ENCODE measurements around the gene GPR152. TPM values are rescaled to one million over a fixed set of nuclear protein-coding genes. Genes with fewer than 3 reads are reported as not detected.

GPR152 gene
- total RNA-seq, 2 experiments from 2014 or later = not detected

DNA sequence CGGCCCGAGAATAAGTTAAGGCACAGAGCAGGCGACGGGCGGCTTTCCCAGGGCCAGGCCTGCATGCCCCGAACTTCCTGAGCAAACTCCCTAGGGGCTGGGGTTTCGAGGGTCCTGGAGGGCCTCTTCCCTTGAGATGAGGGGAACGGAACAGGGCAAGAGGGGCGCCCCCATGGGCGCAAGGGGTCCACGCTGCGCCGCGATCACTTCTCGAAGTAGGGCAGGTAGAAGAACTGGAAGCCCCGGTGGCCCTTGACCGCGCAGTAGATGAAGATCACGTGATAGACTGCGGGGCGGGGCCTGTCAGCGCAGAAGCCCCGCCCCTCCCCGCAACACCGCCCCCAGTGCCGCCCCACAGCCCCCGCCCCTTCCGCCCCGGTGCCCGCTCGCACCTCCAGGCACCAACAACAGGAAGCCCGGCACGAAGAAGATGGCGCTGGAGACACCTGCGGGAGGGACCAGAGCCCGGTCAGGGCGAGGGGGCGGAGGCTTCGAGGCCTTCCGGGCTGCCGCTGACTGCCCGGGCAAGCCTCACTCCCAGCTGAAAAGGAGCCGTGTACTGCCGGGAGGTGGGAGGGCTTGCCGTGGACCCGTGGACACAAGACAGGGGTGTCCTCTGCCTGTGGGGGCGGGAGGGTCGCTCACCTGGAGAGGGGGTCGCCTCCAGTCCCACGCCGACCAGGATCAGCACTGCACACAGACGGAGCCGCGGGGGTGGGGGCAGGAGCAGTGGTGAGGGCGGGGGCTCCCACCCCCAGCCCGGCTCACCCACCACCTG is 12.1 kb upstream of the GPR152 start:
- TF ChIP-seq CTCF (conservative IDR thresholded peaks at IDR 0.05; ENCODE audit: low read length) = no peak
- no peak for TF ChIP-seq EZH2phosphoT487 (IDR thresholded peaks at IDR 0.05; ENCODE audit: borderline replicate concordance, low read depth, low read length)
- Histone ChIP-seq H2AFZ (ENCODE audit: low read length) (0 out of 2 replicates have a peak overlapping the region, but pooled peaks have one; percentile 9), H3K4me3 (ENCODE audit: low read depth, low read length, poor library complexity, severe bottlenecking) (peak overlapping the region; percentile 89), H3K4me1 (ENCODE audit: insufficient read depth, low read length, poor library complexity, severe bottlenecking) (peaks cover 68% of the 10 kb centered on the region), H3K9me3 (ENCODE audit: low read length) (no peaks in the 10 kb centered on the region), H3K4me2 (ENCODE audit: low read length) (peak overlapping the region; percentile 100), H3K9me2 (ENCODE audit: insufficient read depth, low read length) (no peaks in the 10 kb centered on the region), H4K20me1 (ENCODE audit: insufficient read depth, low read length) (no peaks in the 10 kb centered on the region), H3K79me2 (ENCODE audit: insufficient read depth, low read depth, low read length) (peaks cover 23% of the 10 kb centered on the region; the same call in 1 of the 2 replicates), H3K27ac (ENCODE audit: low read depth, low read length, poor library complexity, severe bottlenecking) (peak overlapping the region; percentile 82), H3K36me3 (ENCODE audit: insufficient read depth, low read length) (no peaks in the 10 kb centered on the region; the same call in 1 of the 2 replicates)
- BruUV-seq (replicated peaks) = TSS peak; percentile 10
- POLR2A ChIA-PET = interaction anchor here (0.6 to 2.0 kb wide), 4 partner anchors 14 to 510 kb away, joined by 3 to 18 read pairs (median 5); partner anchors contain the start of genes PPP1CA and PTPRCAP
- intact Hi-C loops (cut with micrococcal nuclease; ENCODE audit: unreplicated experiment) = loop anchor here (1.0 to 5.0 kb wide), 2 partner anchors 27 to 112 kb away; partner anchors contain the start of genes POLD4 and PTPRCAP
- DNase-seq (ENCODE audit: low spot score) = peak; percentile 96
- CTCF ChIA-PET (ENCODE audit: unreplicated experiment) = interaction anchor here (0.6 to 1.1 kb wide), 3 partner anchors 10 to 187 kb away, joined by 3 to 9 read pairs (median 3); no protein-coding TSS in a partner anchor

DNA sequence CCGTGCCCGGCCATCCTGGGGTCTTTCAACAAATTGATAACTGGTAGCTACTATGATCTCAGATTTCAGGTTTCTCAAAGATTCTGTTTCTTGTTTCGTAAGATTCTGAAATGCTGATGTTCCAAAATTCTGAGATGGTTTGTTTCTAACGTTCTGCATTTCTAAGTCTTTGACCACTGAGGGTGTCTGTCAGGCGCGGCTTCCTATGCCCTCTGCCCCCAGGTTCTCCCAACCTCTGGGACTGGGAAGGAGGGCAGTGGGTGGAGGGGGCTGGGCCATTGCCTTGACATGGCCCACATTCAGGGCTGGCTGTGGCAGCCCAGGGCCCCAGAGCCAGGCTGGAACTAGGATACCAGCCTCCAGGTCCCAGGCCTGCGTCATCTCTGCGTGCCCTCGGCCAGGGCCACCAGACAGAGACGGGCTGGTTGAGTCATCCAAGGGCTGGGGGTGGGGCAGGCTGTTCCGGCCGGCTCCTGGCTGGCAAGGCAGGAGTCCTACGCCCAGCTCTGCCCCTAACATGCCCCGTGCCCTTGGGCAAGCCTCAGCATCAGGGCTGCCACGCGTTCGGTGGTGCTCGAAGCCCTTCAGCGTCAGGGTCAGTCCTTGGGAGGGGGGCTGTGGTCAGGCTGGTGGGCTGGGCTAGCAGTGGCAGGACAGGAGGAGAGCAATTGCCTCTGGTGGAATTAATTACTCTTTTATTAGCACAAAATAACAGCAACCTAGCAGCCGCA is 11.3 kb upstream of the GPR152 start:
- DNase-seq (ENCODE audit: low spot score) = no peak
- POLR2A ChIA-PET = interaction anchor here (0.7 kb wide), 1 partner anchor 12 kb away, joined by 4 read pairs; no protein-coding TSS in a partner anchor
- CTCF ChIA-PET (ENCODE audit: unreplicated experiment) = no interaction called here
- TF ChIP-seq EZH2phosphoT487 (IDR thresholded peaks at IDR 0.05; ENCODE audit: borderline replicate concordance, low read depth, low read length) = no peak
- TF ChIP-seq CTCF (conservative IDR thresholded peaks at IDR 0.05; ENCODE audit: low read length) = no peak
- Histone ChIP-seq H3K4me2 (ENCODE audit: low read length) (peak overlapping the region; percentile 93), H3K36me3 (ENCODE audit: insufficient read depth, low read length) (no peaks in the 10 kb centered on the region; the same call in 1 of the 2 replicates), H3K4me3 (ENCODE audit: low read depth, low read length, poor library complexity, severe bottlenecking) (peak overlapping the region; percentile 89), H3K4me1 (ENCODE audit: insufficient read depth, low read length, poor library complexity, severe bottlenecking) (peaks cover 72% of the 10 kb centered on the region), H3K79me2 (ENCODE audit: insufficient read depth, low read depth, low read length) (peaks cover 23% of the 10 kb centered on the region; the same call in 1 of the 2 replicates), H3K27ac (ENCODE audit: low read depth, low read length, poor library complexity, severe bottlenecking) (peak overlapping the region; percentile 69), H3K9me2 (ENCODE audit: insufficient read depth, low read length) (no peaks in the 10 kb centered on the region), H2AFZ (ENCODE audit: low read length) (0 out of 2 replicates have a peak overlapping the region, but pooled peaks have one; percentile 9), H3K9me3 (ENCODE audit: low read length) (no peaks in the 10 kb centered on the region), H4K20me1 (ENCODE audit: insufficient read depth, low read length) (no peaks in the 10 kb centered on the region)
- no TSS peak for BruUV-seq (replicated peaks)
- intact Hi-C loops (cut with micrococcal nuclease; ENCODE audit: unreplicated experiment) = loop anchor here (1.0 kb wide), 1 partner anchor 27 kb away; the partner anchor contains the start of gene PTPRCAP
